Esophagus muscularis mucosa (tissue), 4 donors: Measurements from ENCODE around the gene CYP26B1. TPM values are rescaled to one million over a fixed set of nuclear protein-coding genes. Genes with fewer than 3 reads are reported as not detected.

Source experiments
- DNase-seq: peaks from one replicate; pipeline ENCODE4 v3.0.0-alpha.2; 2017; ENCODE audit errors: extremely low spot score
- H3K27ac ChIP-seq, 4 donors: fragments of 200-600 bp; sonication (generic); replicated peaks in 1 of 4; 1 replicate in 3 of 4; 2 replicates in 1 of 4; pipeline ENCODE4 v1.5.1; 2016 to 2019; ENCODE audit warnings: mild to moderate bottlenecking in 1 of 4
- H3K27me3 ChIP-seq, 4 donors: fragments of 200-600 bp; sonication (generic); one replicate each; pipeline versions ENCODE4 v1.5.1 to v1.6.0; 2016 to 2019
- H3K36me3 ChIP-seq, 4 donors: fragments of 200-600 bp; sonication (generic); one replicate each; pipeline ENCODE4 v1.5.1; 2016 to 2019
- H3K4me1 ChIP-seq, 4 donors: fragments of 200-600 bp; sonication (generic); one replicate each; pipeline ENCODE4 v1.5.1; 2016 to 2019
- H3K4me3 ChIP-seq, 4 donors: fragments of 200-600 bp; sonication (generic); 1 replicate in 2 of 4; 2 replicates in 2 of 4; pipeline ENCODE4 v1.5.1; 2016 to 2019; ENCODE audit warnings: mild to moderate bottlenecking in 4 of 4, moderate library complexity in 1 of 4
- H3K9me3 ChIP-seq, 4 donors: fragments of 200-600 bp; sonication (generic); 1 replicate in 3 of 4; 2 replicates in 1 of 4; pipeline ENCODE4 v1.5.1; 2016 to 2019
- EP300 ChIP-seq: sonication (generic); formaldehyde crosslinking; IDR thresholded peaks from one replicate; pipeline ENCODE4 v1.6.1; 2017; ENCODE audit warnings: antibody characterized with exemption
- POLR2A ChIP-seq: fragments of 450-650 bp; IDR thresholded peaks from one replicate; pipeline ENCODE4 v1.6.1; 2017; ENCODE audit warnings: antibody characterized with exemption, moderate library complexity, mild to moderate bottlenecking, low read depth
- POLR2AphosphoS5 ChIP-seq, 2 donors: sonication (generic); formaldehyde crosslinking; IDR thresholded peaks; one replicate each; pipeline ENCODE4 v1.6.1; 2017; ENCODE audit warnings: antibody characterized with exemption in 2 of 2
- WGBS: methylation state at CpG from one replicate; pipeline ENCODE4 v1.1.5; 2018; 5-methylcytosine and 5-hydroxymethylcytosine counted together
- intact Hi-C: fragments of 100-400 bp; cut with DNase I; formaldehyde crosslinking; loops from one replicate; pipeline ENCODE4 v1.15.1; 2023
- total RNA-seq, 4 donors: library from RNA; depleted of rRNA; stranded (reverse); fragments of >200 nt; gene quantifications; one replicate each; pipeline versions ENCODE4 v1.1.0 to v1.2.1, GENCODE V29; 2016
- TF ChIP-seq, protein P1 (sequence below), 3 experiments: fragments of 200-600 bp in 2 of 3; fragments of 450-650 bp in 1 of 3; sonication (generic) in 2 of 3; IDR thresholded peaks; one replicate each; pipeline ENCODE4 v1.5.1; 2017 to 2019; ENCODE audit warnings: antibody characterized with exemption in 3 of 3, mild to moderate bottlenecking in 2 of 3, moderate library complexity in 1 of 3

Gene CYP26B1
- total RNA-seq, 4 donors from 2014 or later = 1.2 to 3.6 (median 2.4) TPM

DNA sequence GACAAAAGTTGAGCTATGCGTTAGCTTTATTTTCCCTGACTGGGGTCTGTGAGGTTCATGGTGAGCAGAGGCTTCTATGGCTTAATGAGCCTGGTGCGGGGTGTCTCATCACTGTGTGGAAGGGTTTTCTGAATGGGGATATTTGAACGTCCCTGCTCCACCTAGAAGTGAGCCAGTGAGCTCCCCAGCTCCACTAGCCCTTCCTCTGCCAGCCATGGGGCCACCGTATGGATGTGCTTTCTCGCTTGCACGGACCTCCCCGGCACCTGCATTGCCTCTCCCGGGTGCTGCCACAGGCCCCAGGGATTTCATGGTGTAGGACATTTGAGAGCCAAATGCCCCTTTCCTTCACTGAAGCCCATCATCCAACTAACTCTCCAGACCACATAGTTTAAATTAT is 37.8 kb downstream of the CYP26B1 start:
- 95% methylated on average over 8 of the region's 8 CpGs for WGBS
- no peaks in the 10 kb centered on the region for H3K36me3 ChIP-seq
- no peak for DNase-seq

DNA sequence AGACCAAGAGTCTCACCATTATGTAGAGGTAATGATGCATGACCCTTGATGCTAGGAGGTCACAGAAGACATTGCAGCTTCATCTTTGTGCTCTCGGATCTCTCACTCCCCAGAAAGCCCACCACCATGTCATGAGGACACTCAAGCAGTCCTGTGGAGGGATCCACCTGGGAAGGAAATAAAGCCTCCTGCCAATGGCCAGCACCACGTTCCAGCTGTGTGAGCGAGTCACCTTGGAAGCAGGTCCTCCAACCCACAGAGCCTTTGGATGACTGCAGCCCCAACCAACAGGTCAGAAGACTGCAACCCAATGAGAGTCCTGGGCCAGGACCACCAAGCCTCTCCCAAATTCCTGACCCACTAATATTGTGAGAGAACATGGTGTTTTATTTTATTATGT is 38.4 kb downstream of the CYP26B1 start:
- Histone ChIP-seq H3K27me3 (peaks cover 0 to 28% (median 0%) of the 10 kb centered on the region in 4 donors), H3K36me3 (no peaks in the 10 kb centered on the region), H3K4me1 (no peaks in the 10 kb centered on the region), H3K9me3 (no peaks in the 10 kb centered on the region), H3K4me3 (no peak overlapping the region), H3K27ac (no peak overlapping the region)
- intact Hi-C loops = no loop called here
- 77% methylated on average over 3 of the region's 3 CpGs for WGBS
- DNase-seq = no peak
- TF ChIP-seq POLR2AphosphoS5 (IDR thresholded peaks at IDR 0.05) = no peak
- TF ChIP-seq, protein P1, sequence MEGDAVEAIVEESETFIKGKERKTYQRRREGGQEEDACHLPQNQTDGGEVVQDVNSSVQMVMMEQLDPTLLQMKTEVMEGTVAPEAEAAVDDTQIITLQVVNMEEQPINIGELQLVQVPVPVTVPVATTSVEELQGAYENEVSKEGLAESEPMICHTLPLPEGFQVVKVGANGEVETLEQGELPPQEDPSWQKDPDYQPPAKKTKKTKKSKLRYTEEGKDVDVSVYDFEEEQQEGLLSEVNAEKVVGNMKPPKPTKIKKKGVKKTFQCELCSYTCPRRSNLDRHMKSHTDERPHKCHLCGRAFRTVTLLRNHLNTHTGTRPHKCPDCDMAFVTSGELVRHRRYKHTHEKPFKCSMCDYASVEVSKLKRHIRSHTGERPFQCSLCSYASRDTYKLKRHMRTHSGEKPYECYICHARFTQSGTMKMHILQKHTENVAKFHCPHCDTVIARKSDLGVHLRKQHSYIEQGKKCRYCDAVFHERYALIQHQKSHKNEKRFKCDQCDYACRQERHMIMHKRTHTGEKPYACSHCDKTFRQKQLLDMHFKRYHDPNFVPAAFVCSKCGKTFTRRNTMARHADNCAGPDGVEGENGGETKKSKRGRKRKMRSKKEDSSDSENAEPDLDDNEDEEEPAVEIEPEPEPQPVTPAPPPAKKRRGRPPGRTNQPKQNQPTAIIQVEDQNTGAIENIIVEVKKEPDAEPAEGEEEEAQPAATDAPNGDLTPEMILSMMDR (IDR thresholded peaks at IDR 0.05) = no peak
- TF ChIP-seq POLR2A = no peak
- no peak for TF ChIP-seq EP300

More for the DNA sequence above, 37.8 kb downstream of the CYP26B1 start:
- no peaks in the 10 kb centered on the region for H3K4me1 ChIP-seq
- H3K27me3 ChIP-seq = peaks cover 0 to 22% (median 0%) of the 10 kb centered on the region in 4 donors
- intact Hi-C loops = no loop called here
- no peaks in the 10 kb centered on the region for H3K9me3 ChIP-seq
- H3K4me3 ChIP-seq = no peak overlapping the region
- no peak overlapping the region for H3K27ac ChIP-seq
- TF ChIP-seq EP300 = no peak
- TF ChIP-seq POLR2A = no peak
- TF ChIP-seq, protein P1 (IDR thresholded peaks at IDR 0.05) = no peak
- TF ChIP-seq POLR2AphosphoS5 (IDR thresholded peaks at IDR 0.05) = no peak

DNA sequence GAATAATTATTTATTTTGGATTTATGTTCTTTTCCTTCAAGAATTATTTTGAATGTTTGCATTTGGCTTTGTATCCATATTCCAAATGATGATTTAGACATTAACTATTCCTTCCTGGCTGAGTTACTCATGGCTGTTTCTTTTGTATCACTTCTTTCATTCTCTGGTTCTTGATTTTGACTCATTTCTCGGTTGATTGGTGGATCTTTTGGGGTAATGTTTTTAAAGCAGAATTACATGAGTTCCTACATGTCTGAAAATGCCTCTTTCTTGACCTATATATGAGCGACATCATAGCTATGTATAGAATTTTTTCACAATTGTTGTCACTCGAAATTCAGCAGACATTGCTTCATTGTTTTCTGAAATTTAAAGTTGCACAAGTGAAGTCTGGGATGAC is 39.5 kb downstream of the CYP26B1 start:
- Histone ChIP-seq H3K4me1 (no peaks in the 10 kb centered on the region), H3K27ac (no peak overlapping the region), H3K4me3 (no peak overlapping the region), H3K9me3 (no peaks in the 10 kb centered on the region), H3K27me3 (peaks cover 0 to 38% (median 0%) of the 10 kb centered on the region in 4 donors), H3K36me3 (no peaks in the 10 kb centered on the region)
- intact Hi-C loops = no loop called here
- no peak for DNase-seq
- no peak for TF ChIP-seq EP300
- no peak for TF ChIP-seq POLR2AphosphoS5 (IDR thresholded peaks at IDR 0.05)
- 76% methylated on average over 3 of the region's 3 CpGs for WGBS

DNA sequence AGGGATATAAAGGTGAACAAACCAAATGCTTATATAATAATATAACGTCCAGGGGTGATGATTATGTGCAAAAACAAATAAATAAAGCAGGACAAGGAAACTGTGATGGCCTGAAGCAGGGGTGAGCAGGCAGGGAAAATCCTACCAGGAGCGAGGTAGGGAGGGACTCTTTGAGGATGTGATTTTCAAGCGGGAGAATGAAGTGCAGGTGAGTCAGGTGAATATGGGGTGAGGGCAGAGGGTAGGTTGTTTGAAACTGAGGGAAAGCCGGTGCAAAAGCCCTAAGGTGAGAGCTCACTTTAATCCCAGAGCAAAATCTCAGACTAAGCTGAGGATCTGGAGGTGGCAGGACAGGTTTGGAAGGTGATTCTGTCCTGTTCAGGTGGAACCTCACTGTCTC is 40.7 kb downstream of the CYP26B1 start:
- H3K27me3 ChIP-seq = peaks cover 0 to 39% (median 0%) of the 10 kb centered on the region in 4 donors
- no peak for DNase-seq
- no peaks in the 10 kb centered on the region for H3K36me3 ChIP-seq
- H3K4me3 ChIP-seq = no peak overlapping the region
- TF ChIP-seq EP300 (no peak), POLR2A (no peak)
- TF ChIP-seq, protein P1 (IDR thresholded peaks at IDR 0.05) = no peak
- WGBS = 71% methylated on average over 4 of the region's 4 CpGs
- intact Hi-C loops = no loop called here
- H3K27ac ChIP-seq = no peak overlapping the region
- H3K9me3 ChIP-seq = no peaks in the 10 kb centered on the region
- H3K4me1 ChIP-seq = no peaks in the 10 kb centered on the region

DNA sequence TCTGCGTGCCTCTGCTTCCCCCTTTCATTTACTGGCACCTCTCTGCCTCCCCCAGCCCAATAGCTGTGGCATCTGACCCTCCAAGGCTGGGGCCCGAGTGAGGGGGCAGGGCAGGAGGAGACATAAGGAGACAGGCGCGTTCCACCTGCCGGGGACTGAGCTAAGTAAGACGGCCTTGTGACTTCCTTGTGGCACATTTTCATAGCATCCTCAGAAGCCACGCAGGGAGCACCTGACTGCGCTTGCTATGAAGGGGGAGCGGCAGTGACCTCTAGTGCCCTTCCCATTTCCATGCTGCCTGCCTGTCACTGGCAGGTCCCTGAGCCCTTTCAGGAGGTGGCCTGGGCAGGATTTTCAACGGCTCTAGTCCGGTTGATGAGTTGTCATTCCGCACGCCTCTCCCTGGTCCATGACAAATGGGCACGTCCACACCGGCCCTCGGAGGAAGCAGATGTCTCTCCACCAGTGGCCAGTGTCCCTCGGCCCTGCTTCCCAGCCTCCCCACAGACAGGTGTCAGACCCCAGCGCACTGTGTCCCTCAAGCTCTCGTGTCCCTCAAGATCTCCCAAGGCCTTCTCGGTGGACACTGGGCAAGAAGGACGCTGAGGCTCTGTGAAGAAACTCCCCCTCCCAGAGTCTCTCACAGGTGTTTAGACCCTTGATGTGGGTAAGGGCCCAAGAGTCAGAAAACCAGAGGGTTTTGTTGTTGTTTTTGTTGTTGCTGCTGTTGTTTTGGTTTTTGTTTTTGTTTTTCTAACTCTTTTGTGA is 42.7 kb downstream of the CYP26B1 start:
- Histone ChIP-seq H3K9me3 (no peaks in the 10 kb centered on the region), H3K4me3 (no peak overlapping the region), H3K4me1 (no peaks in the 10 kb centered on the region), H3K36me3 (no peaks in the 10 kb centered on the region), H3K27ac (no peak overlapping the region), H3K27me3 (peaks cover 0 to 39% (median 0%) of the 10 kb centered on the region in 4 donors)
- TF ChIP-seq POLR2AphosphoS5 (IDR thresholded peaks at IDR 0.05) (no peak), EP300 (no peak), POLR2A (no peak)
- TF ChIP-seq, protein P1 (IDR thresholded peaks at IDR 0.05) = no peak
- 84% methylated on average over 14 of the region's 21 CpGs for WGBS
- intact Hi-C loops = no loop called here
- no peak for DNase-seq
